GM23248 (cell line): ENCODE data around the gene BMS1.

Source experiments
- EZH2 ChIP-seq: fragments of 200-600 bp; sonication (generic); IDR thresholded peaks from 2 replicates; pipeline ENCODE4 v1.6.1; 2018; ENCODE audit warnings: antibody characterized with exemption, mild to moderate bottlenecking; ENCODE audit not compliant: insufficient read depth, poor library complexity, severe bottlenecking
- EZH2phosphoT487 ChIP-seq: fragments of 200-600 bp; sonication (generic); IDR thresholded peaks from 2 replicates; pipeline ENCODE4 v1.6.1; 2018; ENCODE audit warnings: antibody characterized with exemption, moderate library complexity, mild to moderate bottlenecking, low read depth; ENCODE audit not compliant: insufficient read depth

- TF ChIP-seq EZH2 (no peak), EZH2phosphoT487 (no peak)
Observed at GRCh38 chr10:42880255-42880620, 97.6 kb downstream of the BMS1 start.
